PC-9 (cell line): ENCODE data around the gene GIT1.

ENCODE experiments used
- EZH2 ChIP-seq: fragments of 200-600 bp; sonication (generic); IDR thresholded peaks from 2 replicates; pipeline ENCODE4 v1.8.0; 2017; ENCODE audit warnings: antibody characterized with exemption, low read depth
- TF ChIP-seq, protein P1 (sequence below): fragments of 200-600 bp; sonication (generic); conservative IDR thresholded peaks from 2 replicates; pipeline ENCODE4 v1.6.1; 2017; ENCODE audit warnings: mixed run types, antibody characterized with exemption, mild to moderate bottlenecking, moderate library complexity

DNA sequence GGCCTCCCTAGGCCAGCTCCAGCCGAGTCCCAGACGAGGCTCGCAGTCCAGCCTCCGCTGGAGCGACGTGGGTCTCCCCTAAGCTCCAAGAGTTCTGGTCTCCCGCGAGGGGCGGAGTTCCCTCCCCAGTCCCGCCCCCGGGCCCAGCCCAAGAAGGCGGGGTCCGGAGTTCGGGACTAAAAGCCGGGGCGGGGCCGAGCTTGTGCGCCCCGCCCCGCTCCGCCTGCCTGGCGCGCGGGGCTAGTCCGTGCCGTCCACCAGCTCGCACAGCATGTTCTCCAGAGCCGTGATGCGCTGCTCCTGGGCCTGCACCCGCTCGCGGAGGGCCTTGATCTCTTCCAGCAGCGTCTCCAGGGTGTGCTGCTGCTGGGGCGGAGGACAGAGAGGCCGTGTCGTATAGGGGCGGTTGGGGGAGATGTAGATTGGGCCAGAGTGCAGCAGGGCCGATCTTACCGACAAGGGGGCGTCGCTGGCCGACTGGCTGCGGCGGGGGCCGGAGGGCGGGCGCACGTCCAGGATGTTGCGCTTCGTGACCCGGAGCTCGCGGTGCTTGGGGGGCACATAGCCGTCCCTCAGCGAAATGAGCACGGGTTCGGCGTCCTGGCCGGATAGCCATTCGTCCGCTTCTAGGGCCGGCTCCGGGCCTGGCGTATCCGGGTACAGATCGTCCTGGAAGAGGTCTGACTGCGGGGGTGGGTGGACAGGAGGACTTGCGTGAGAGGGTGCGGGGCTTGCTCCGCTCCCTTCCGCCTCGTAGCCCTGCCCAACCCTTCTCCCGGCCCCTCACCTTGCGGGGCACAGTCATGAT is 26.2 kb upstream of the GIT1 start:
- TF ChIP-seq, protein P1, sequence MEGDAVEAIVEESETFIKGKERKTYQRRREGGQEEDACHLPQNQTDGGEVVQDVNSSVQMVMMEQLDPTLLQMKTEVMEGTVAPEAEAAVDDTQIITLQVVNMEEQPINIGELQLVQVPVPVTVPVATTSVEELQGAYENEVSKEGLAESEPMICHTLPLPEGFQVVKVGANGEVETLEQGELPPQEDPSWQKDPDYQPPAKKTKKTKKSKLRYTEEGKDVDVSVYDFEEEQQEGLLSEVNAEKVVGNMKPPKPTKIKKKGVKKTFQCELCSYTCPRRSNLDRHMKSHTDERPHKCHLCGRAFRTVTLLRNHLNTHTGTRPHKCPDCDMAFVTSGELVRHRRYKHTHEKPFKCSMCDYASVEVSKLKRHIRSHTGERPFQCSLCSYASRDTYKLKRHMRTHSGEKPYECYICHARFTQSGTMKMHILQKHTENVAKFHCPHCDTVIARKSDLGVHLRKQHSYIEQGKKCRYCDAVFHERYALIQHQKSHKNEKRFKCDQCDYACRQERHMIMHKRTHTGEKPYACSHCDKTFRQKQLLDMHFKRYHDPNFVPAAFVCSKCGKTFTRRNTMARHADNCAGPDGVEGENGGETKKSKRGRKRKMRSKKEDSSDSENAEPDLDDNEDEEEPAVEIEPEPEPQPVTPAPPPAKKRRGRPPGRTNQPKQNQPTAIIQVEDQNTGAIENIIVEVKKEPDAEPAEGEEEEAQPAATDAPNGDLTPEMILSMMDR = no peak
- TF ChIP-seq EZH2 = no peak
